Subcutaneous abdominal adipose tissue (tissue), 5 donors: ENCODE data around the gene GALNTL6.
"Not testable (repeated sequence)": the region's sequence is repeated elsewhere in the genome, so short reads cannot be mapped to it uniquely, and the experiment has no call there.

Experiments
- H3K27ac ChIP-seq: one replicate; pipeline ENCODE4 v1.7.0; 2013; ENCODE audit warnings: low read depth, mild to moderate bottlenecking, inconsistent platforms, low read length, moderate library complexity
- H3K27me3 ChIP-seq, 5 donors: one replicate each; pipeline ENCODE4 v1.7.0; 2013; ENCODE audit warnings: low read length in 5 of 5, inconsistent platforms in 1 of 5; ENCODE audit not compliant: control insufficient read depth in 5 of 5, insufficient read depth in 4 of 5
- H3K36me3 ChIP-seq, 5 donors: one replicate each; pipeline ENCODE4 v1.7.0; 2013; ENCODE audit warnings: low read length in 5 of 5; ENCODE audit not compliant: control insufficient read depth in 5 of 5, insufficient read depth in 5 of 5
- H3K4me1 ChIP-seq, 5 donors: one replicate each; pipeline ENCODE4 v1.7.0; 2013; ENCODE audit warnings: low read length in 5 of 5, mild to moderate bottlenecking in 3 of 5, moderate library complexity in 1 of 5; ENCODE audit not compliant: control insufficient read depth in 5 of 5, insufficient read depth in 5 of 5
- H3K4me3 ChIP-seq, 5 donors: one replicate each; pipeline ENCODE4 v1.7.0; 2013; ENCODE audit warnings: low read length in 5 of 5, low read depth in 1 of 5
- H3K9ac ChIP-seq, 5 donors: one replicate each; pipeline ENCODE4 v1.7.0; 2013; ENCODE audit warnings: low read length in 5 of 5, mild to moderate bottlenecking in 4 of 5, moderate library complexity in 3 of 5
- H3K9me3 ChIP-seq, 5 donors: one replicate each; pipeline ENCODE4 v1.7.0; 2013; ENCODE audit warnings: low read length in 5 of 5; ENCODE audit not compliant: control insufficient read depth in 5 of 5
- donor health status: healthy.
- donor health status: healthy.
- donor health status: healthy.
- donor health status: healthy.
- donor health status: healthy.

GALNTL6 gene

GRCh38 chr4:173014836-173015235 is 1201.6 kb downstream of the GALNTL6 start:
- Histone ChIP-seq H3K4me1 (no peaks in the 10 kb centered on the region), H3K27me3 (peaks cover 0 to 2% (median 0%) of the 10 kb centered on the region in 5 donors), H3K9me3 (no peaks in the 10 kb centered on the region), H3K9ac (no peak overlapping the region), H3K36me3 (no peaks in the 10 kb centered on the region), H3K27ac (no peak overlapping the region), H3K4me3 (no peak overlapping the region)

GRCh38 chr4:173017802-173018201 is 1204.6 kb downstream of the GALNTL6 start:
- no peak overlapping the region for H3K4me3 ChIP-seq
- H3K9ac ChIP-seq = no peak overlapping the region
- H3K4me1 ChIP-seq = no peaks in the 10 kb centered on the region
- H3K27ac ChIP-seq = no peak overlapping the region
- peaks cover 0 to 2% (median 0%) of the 10 kb centered on the region in 5 donors for H3K27me3 ChIP-seq
- H3K36me3 ChIP-seq = no peaks in the 10 kb centered on the region
- no peaks in the 10 kb centered on the region for H3K9me3 ChIP-seq

- H3K9me3 ChIP-seq = no peaks in the 10 kb centered on the region
- no peak overlapping the region for H3K27ac ChIP-seq
- no peak overlapping the region for H3K9ac ChIP-seq
- no peaks in the 10 kb centered on the region for H3K4me1 ChIP-seq
- peaks cover 0 to 2% (median 0%) of the 10 kb centered on the region in 5 donors for H3K27me3 ChIP-seq
- H3K36me3 ChIP-seq = no peaks in the 10 kb centered on the region
- no peak overlapping the region for H3K4me3 ChIP-seq
These were observed 1205.2 kb downstream of the GALNTL6 start for GRCh38 chr4:173018446-173018845.

- Histone ChIP-seq H3K27ac (no peak overlapping the region), H3K4me1 (no peaks in the 10 kb centered on the region), H3K36me3 (no peaks in the 10 kb centered on the region)
These were observed 1206.5 kb downstream of the GALNTL6 start for GRCh38 chr4:173019664-173020063.

GRCh38 chr4:173021746-173022573 is 1208.8 kb downstream of the GALNTL6 start:
- H3K4me3 ChIP-seq, H3K9me3 ChIP-seq, H3K36me3 ChIP-seq, H3K4me1 ChIP-seq, H3K9ac ChIP-seq, H3K27ac ChIP-seq, H3K27me3 ChIP-seq: not testable (repeated sequence)

More at GRCh38 chr4:173019664-173020063, 1206.5 kb downstream of the GALNTL6 start:
- Histone ChIP-seq H3K4me3 (no peak overlapping the region), H3K9me3 (no peaks in the 10 kb centered on the region), H3K27me3 (peaks cover 0 to 2% (median 0%) of the 10 kb centered on the region in 5 donors), H3K9ac (no peak overlapping the region)

- Histone ChIP-seq H3K27ac (no peak overlapping the region), H3K9ac (no peak overlapping the region), H3K9me3 (no peaks in the 10 kb centered on the region)
These were observed 1211.0 kb downstream of the GALNTL6 start for GRCh38 chr4:173024203-173024602.

GRCh38 chr4:173025131-173025530 is 1211.9 kb downstream of the GALNTL6 start:
- Histone ChIP-seq H3K9me3 (no peaks in the 10 kb centered on the region), H3K27me3 (peaks cover 0 to 2% (median 0%) of the 10 kb centered on the region in 5 donors), H3K27ac (no peak overlapping the region), H3K36me3 (no peaks in the 10 kb centered on the region), H3K9ac (no peak overlapping the region), H3K4me3 (no peak overlapping the region), H3K4me1 (peaks cover 0 to 2% (median 0%) of the 10 kb centered on the region in 5 donors)

More at GRCh38 chr4:173024203-173024602, 1211.0 kb downstream of the GALNTL6 start:
- Histone ChIP-seq H3K27me3 (peaks cover 0 to 2% (median 0%) of the 10 kb centered on the region in 5 donors), H3K4me3 (no peak overlapping the region), H3K4me1 (peaks cover 0 to 2% (median 0%) of the 10 kb centered on the region in 5 donors), H3K36me3 (no peaks in the 10 kb centered on the region)

- no peaks in the 10 kb centered on the region for H3K9me3 ChIP-seq
- H3K36me3 ChIP-seq = no peaks in the 10 kb centered on the region
- H3K27me3 ChIP-seq = no peaks in the 10 kb centered on the region
- H3K9ac ChIP-seq = no peak overlapping the region
- no peak overlapping the region for H3K27ac ChIP-seq
- H3K4me1 ChIP-seq = peaks cover 0 to 19% (median 9%) of the 10 kb centered on the region in 5 donors
- no peak overlapping the region for H3K4me3 ChIP-seq
These were observed 1224.0 kb downstream of the GALNTL6 start for GRCh38 chr4:173037242-173037641.

- no peak overlapping the region for H3K9ac ChIP-seq
- no peaks in the 10 kb centered on the region for H3K27me3 ChIP-seq
- no peaks in the 10 kb centered on the region for H3K9me3 ChIP-seq
- H3K4me1 ChIP-seq = peaks cover 0 to 19% (median 9%) of the 10 kb centered on the region in 5 donors
- no peak overlapping the region for H3K27ac ChIP-seq
- no peaks in the 10 kb centered on the region for H3K36me3 ChIP-seq
- no peak overlapping the region for H3K4me3 ChIP-seq
These were observed 1225.1 kb downstream of the GALNTL6 start for GRCh38 chr4:173038192-173038896.
